Activated CD4-positive, alpha-beta T cell treated with anti-CD3 and anti-CD28 coated beads, Interleukin-2, amount 50 U/mL, for 48 hours (primary cell): Measurements from ENCODE around the gene SEMA3A.
"Not testable (repeated sequence)": the region's sequence is repeated elsewhere in the genome, so short reads cannot be mapped to it uniquely, and the experiment has no call there.

Experiments
- DNase-seq, 2 experiments: peaks; one replicate each; pipeline ENCODE4 v3.0.0-alpha.2; 2020

Gene SEMA3A

GRCh38 chr7:84152995-84153394, 41.6 kb downstream of the SEMA3A start:
- DNase-seq, result no peak

- DNase-seq, result not testable (repeated sequence)
These were observed 44.2 kb downstream of the SEMA3A start for GRCh38 chr7:84150370-84150769.

- no peak for DNase-seq
These were observed 45.0 kb downstream of the SEMA3A start for GRCh38 chr7:84149573-84149972.

GRCh38 chr7:84145892-84146291, 48.7 kb downstream of the SEMA3A start:
- DNase-seq, result no peak

- no peak for DNase-seq
These were observed 49.7 kb downstream of the SEMA3A start for GRCh38 chr7:84144935-84145334.

- DNase-seq, result no peak
These were observed 50.1 kb downstream of the SEMA3A start for GRCh38 chr7:84144480-84144879.

GRCh38 chr7:84142726-84143125, 51.9 kb downstream of the SEMA3A start:
- DNase-seq, result no peak

- no peak for DNase-seq
These were observed 54.4 kb downstream of the SEMA3A start for GRCh38 chr7:84139986-84140729.

- no peak for DNase-seq
These were observed 56.2 kb downstream of the SEMA3A start for GRCh38 chr7:84138411-84138810.

- DNase-seq, result no peak
These were observed 56.8 kb downstream of the SEMA3A start for GRCh38 chr7:84137812-84138211.

GRCh38 chr7:84136809-84137208, 57.8 kb downstream of the SEMA3A start:
- DNase-seq, result no peak

- no peak for DNase-seq
These were observed 58.3 kb downstream of the SEMA3A start for GRCh38 chr7:84136336-84136735.

- DNase-seq, result no peak
These were observed 60.4 kb downstream of the SEMA3A start for GRCh38 chr7:84134169-84134568.

GRCh38 chr7:84125654-84126053, 68.9 kb downstream of the SEMA3A start:
- no peak for DNase-seq

- DNase-seq, result no peak
These were observed 70.5 kb downstream of the SEMA3A start for GRCh38 chr7:84123965-84124547.

- DNase-seq, result no peak
These were observed 71.8 kb downstream of the SEMA3A start for GRCh38 chr7:84122582-84123360.

GRCh38 chr7:84117304-84117703, 77.3 kb downstream of the SEMA3A start:
- no peak for DNase-seq

- no peak for DNase-seq
These were observed 80.4 kb downstream of the SEMA3A start for GRCh38 chr7:84113906-84114850.

GRCh38 chr7:84113286-84113685, 81.3 kb downstream of the SEMA3A start:
- no peak for DNase-seq

- no peak for DNase-seq
These were observed 81.8 kb downstream of the SEMA3A start for GRCh38 chr7:84112771-84113170.

- DNase-seq, result no peak
These were observed 82.7 kb downstream of the SEMA3A start for GRCh38 chr7:84111842-84112241.

GRCh38 chr7:84110400-84110799, 84.2 kb downstream of the SEMA3A start:
- DNase-seq, result no peak

- DNase-seq, result no peak
These were observed 85.8 kb downstream of the SEMA3A start for GRCh38 chr7:84108787-84109186.
